Fibroblast of lung (primary cell): ENCODE results near the gene KIRREL3.

Experiments used
- EZH2 ChIP-seq: IDR thresholded peaks from 2 replicates; pipeline ENCODE4 v1.5.1; 2012; ENCODE audit warnings: low read length, control low read depth, mild to moderate bottlenecking; ENCODE audit errors: missing control alignments
- TF ChIP-seq, protein P1 (sequence below), 2 donors: IDR thresholded peaks in 1 of 2; conservative IDR thresholded peaks in 1 of 2; 1 replicate in 1 of 2; 2 replicates in 1 of 2; pipeline ENCODE4 v1.5.1; 2011 to 2012; ENCODE audit warnings: low read length in 2 of 2, control low read depth in 1 of 2, inconsistent platforms in 1 of 2, low read depth in 1 of 2, mild to moderate bottlenecking in 1 of 2

DNA sequence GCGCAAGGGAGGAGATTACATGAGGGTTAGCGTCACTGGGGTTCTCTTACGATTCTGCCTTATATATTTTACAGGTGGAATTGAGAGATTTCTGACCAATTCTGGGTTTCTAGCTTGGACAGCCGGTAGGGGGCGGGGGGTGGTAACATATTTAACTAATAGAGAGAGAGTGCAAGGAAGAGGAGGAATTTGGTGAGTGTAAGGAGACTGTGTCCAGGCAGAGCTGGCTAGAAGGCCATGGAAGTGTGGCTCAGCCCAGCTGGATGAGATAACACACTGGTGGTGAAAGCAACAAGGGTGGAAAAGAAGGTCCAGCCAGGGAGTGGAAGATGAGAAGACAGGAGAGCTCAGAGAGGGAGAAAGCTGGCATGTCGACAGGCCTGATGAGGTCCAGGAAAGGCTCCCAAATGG is 588.6 kb downstream of the KIRREL3 start:
- TF ChIP-seq, protein P1, sequence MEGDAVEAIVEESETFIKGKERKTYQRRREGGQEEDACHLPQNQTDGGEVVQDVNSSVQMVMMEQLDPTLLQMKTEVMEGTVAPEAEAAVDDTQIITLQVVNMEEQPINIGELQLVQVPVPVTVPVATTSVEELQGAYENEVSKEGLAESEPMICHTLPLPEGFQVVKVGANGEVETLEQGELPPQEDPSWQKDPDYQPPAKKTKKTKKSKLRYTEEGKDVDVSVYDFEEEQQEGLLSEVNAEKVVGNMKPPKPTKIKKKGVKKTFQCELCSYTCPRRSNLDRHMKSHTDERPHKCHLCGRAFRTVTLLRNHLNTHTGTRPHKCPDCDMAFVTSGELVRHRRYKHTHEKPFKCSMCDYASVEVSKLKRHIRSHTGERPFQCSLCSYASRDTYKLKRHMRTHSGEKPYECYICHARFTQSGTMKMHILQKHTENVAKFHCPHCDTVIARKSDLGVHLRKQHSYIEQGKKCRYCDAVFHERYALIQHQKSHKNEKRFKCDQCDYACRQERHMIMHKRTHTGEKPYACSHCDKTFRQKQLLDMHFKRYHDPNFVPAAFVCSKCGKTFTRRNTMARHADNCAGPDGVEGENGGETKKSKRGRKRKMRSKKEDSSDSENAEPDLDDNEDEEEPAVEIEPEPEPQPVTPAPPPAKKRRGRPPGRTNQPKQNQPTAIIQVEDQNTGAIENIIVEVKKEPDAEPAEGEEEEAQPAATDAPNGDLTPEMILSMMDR (conservative IDR thresholded peaks at IDR 0.05 in 1 of 2, IDR thresholded peaks at IDR 0.05 in 1 of 2; ENCODE audit: low read depth in 1 of 2, low read length in 2 of 2): peak; percentile 30 to 31
- TF ChIP-seq EZH2: no peak
